Uterus (tissue), 2 donors: ENCODE measurements around the gene NUTM2E.
"Not testable (repeated sequence)": the region's sequence is repeated elsewhere in the genome, so short reads cannot be mapped to it uniquely, and the experiment has no call there.

ENCODE experiments used
- CTCF ChIP-seq, 4 experiments: fragments of 200-600 bp in 2 of 4; fragments of 450-650 bp in 2 of 4; sonication (generic) in 2 of 4; IDR thresholded peaks; one replicate each; pipeline ENCODE4 v1.5.1; 2016 to 2019; ENCODE audit warnings: antibody characterized with exemption in 4 of 4, mild to moderate bottlenecking in 2 of 4, moderate library complexity in 1 of 4
- POLR2A ChIP-seq, 2 donors: fragments of 450-650 bp; IDR thresholded peaks; one replicate each; pipeline ENCODE4 v1.6.1; 2016; ENCODE audit warnings: antibody characterized with exemption in 2 of 2, mild to moderate bottlenecking in 1 of 2, moderate library complexity in 1 of 2

GRCh38 chr10:79871729-79872128, 45.2 kb downstream of the NUTM2E start:
- TF ChIP-seq CTCF, POLR2A (IDR thresholded peaks at IDR 0.05): not testable (repeated sequence)
